Mammary epithelial cell (primary cell): ENCODE results near the gene PFKL.

ENCODE experiments used
- CTCF ChIP-seq, 2 donors: IDR thresholded peaks in 1 of 2; conservative IDR thresholded peaks in 1 of 2; 2 replicates each; pipeline ENCODE4 v1.5.1; 2011 to 2012; ENCODE audit warnings: inconsistent platforms in 2 of 2, low read length in 2 of 2, mild to moderate bottlenecking in 2 of 2, control low read depth in 1 of 2, low read depth in 1 of 2; ENCODE audit not compliant: insufficient read depth in 1 of 2; ENCODE audit errors: extremely low read depth in 1 of 2
- EZH2 ChIP-seq: IDR thresholded peaks from 2 replicates; pipeline ENCODE4 v1.6.1; 2012; ENCODE audit warnings: low read length, inconsistent platforms, borderline replicate concordance

DNA sequence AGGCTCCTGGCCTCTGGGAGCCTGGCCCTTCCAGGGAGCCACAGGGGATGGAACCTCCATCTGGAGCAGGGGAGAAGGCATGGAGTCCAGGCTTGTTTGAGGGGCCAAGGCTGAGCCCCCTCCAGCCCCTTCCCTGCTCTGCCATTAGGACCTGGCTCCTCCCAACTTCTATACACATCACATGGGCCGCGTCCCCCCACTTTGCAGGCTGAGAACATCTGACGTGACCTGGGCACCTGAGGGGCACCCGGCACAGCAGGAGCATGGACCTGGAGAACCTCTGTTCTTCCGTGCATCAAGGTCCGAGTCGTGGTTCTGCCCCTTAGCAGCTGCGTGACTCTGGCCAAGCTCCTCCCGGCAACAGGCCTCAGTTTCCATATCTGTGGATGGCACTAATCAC, 18.1 kb upstream of the PFKL start:
- TF ChIP-seq CTCF (conservative IDR thresholded peaks at IDR 0.05 in 1 of 2, IDR thresholded peaks at IDR 0.05 in 1 of 2; ENCODE audit: extremely low read depth in 1 of 2, insufficient read depth in 1 of 2, low read depth in 1 of 2, low read length in 2 of 2) (no peak), EZH2 (no peak)
